Measurements from ENCODE around the gene SNUPN. TPM values are rescaled to one million over a fixed set of nuclear protein-coding genes. Genes with fewer than 3 reads are reported as not detected.

SNUPN gene
- total RNA-seq, 4 donors from 2014 or later = 16.3 to 35.1 (median 23.7) TPM

- TF ChIP-seq POLR2A (IDR thresholded peaks at IDR 0.05) (no peak), EP300 (IDR thresholded peaks at IDR 0.05) (no peak), CTCF (IDR thresholded peaks at IDR 0.05) (no peak)
- H3K27me3 ChIP-seq = no peaks in the 10 kb centered on the region
- H3K36me3 ChIP-seq = peaks cover 0 to 98% (median 17%) of the 10 kb centered on the region in 3 donors
- no peak for DNase-seq (ENCODE audit: low spot score in 2 of 2)
- H3K4me3 ChIP-seq = no peak overlapping the region
- WGBS, 2 donors = 89 to 90% methylated on average over 6 of the region's 6 CpGs
- H3K4me1 ChIP-seq = no peaks in the 10 kb centered on the region
- H3K27ac ChIP-seq = no peak overlapping the region
- no peaks in the 10 kb centered on the region for H3K9me3 ChIP-seq
These were observed 18.5 kb downstream of the SNUPN start for GRCh38 chr15:75606711-75607699.

GRCh38 chr15:75606026-75606425 is 19.5 kb downstream of the SNUPN start:
- H3K36me3 ChIP-seq = peaks cover 0 to 98% (median 17%) of the 10 kb centered on the region in 3 donors
- TF ChIP-seq EP300 (IDR thresholded peaks at IDR 0.05) (no peak), POLR2A (IDR thresholded peaks at IDR 0.05) (no peak), CTCF (IDR thresholded peaks at IDR 0.05) (no peak)
- no peak overlapping the region for H3K27ac ChIP-seq
- H3K4me3 ChIP-seq = no peak overlapping the region
- no peak for DNase-seq (ENCODE audit: low spot score in 2 of 2)
- 89 to 97% methylated on average over 8 of the region's 8 CpGs for WGBS, 2 donors
- H3K27me3 ChIP-seq = no peaks in the 10 kb centered on the region
- no peaks in the 10 kb centered on the region for H3K4me1 ChIP-seq
- no peaks in the 10 kb centered on the region for H3K9me3 ChIP-seq

- WGBS, 2 donors = 29 to 51% methylated on average over 2 of the region's 2 CpGs
- no peak for DNase-seq (ENCODE audit: low spot score in 2 of 2)
- Histone ChIP-seq H3K27me3 (no peaks in the 10 kb centered on the region), H3K36me3 (peaks cover 0 to 99% (median 9%) of the 10 kb centered on the region in 3 donors), H3K4me1 (peaks cover 0 to 31% (median 2%) of the 10 kb centered on the region in 4 donors), H3K27ac (peak overlapping the region in 2 of 4 donors; percentile 31 to 40), H3K9me3 (no peaks in the 10 kb centered on the region), H3K4me3 (no peak overlapping the region)
- TF ChIP-seq CTCF (IDR thresholded peaks at IDR 0.05) (no peak), EP300 (IDR thresholded peaks at IDR 0.05) (no peak), POLR2A (IDR thresholded peaks at IDR 0.05) (no peak)
These were observed 26.1 kb downstream of the SNUPN start for GRCh38 chr15:75599401-75599800.

GRCh38 chr15:75598361-75598760 is 27.2 kb downstream of the SNUPN start:
- Histone ChIP-seq H3K27me3 (no peaks in the 10 kb centered on the region), H3K4me3 (no peak overlapping the region), H3K4me1 (peaks cover 0 to 31% (median 2%) of the 10 kb centered on the region in 4 donors), H3K36me3 (peaks cover 0 to 99% (median 9%) of the 10 kb centered on the region in 3 donors), H3K9me3 (no peaks in the 10 kb centered on the region), H3K27ac (peak overlapping the region in 1 of 4 donors; percentile 1)
- DNase-seq (ENCODE audit: low spot score in 2 of 2) = no peak
- TF ChIP-seq EP300 (IDR thresholded peaks at IDR 0.05) = no peak
- 83 to 88% methylated on average over 4 of the region's 4 CpGs for WGBS, 2 donors

GRCh38 chr15:75597667-75598341 is 27.7 kb downstream of the SNUPN start:
- H3K36me3 ChIP-seq = peaks cover 0 to 100% (median 9%) of the 10 kb centered on the region in 3 donors
- TF ChIP-seq EP300 (IDR thresholded peaks at IDR 0.05) = no peak
- TF ChIP-seq CTCF (IDR thresholded peaks at IDR 0.05) = peak in 3 of 5 experiments; percentile 17 to 21 (median 18)
- DNase-seq (ENCODE audit: low spot score in 2 of 2) = peak in 1 of 2 donors; percentile 9
- peak overlapping the region in 1 of 4 donors; percentile 1 for H3K27ac ChIP-seq
- no peaks in the 10 kb centered on the region for H3K9me3 ChIP-seq
- peaks cover 0 to 31% (median 2%) of the 10 kb centered on the region in 4 donors for H3K4me1 ChIP-seq
- no peaks in the 10 kb centered on the region for H3K27me3 ChIP-seq
- 72 to 73% methylated on average over 3 of the region's 3 CpGs for whole genome bisulfite sequencing, 2 donors
- no peak overlapping the region for H3K4me3 ChIP-seq

All from tibial nerve (tissue), 4 donors.